Fibroblast of upper back skin (primary cell): ENCODE measurements around the gene CCNY.
"Not testable (repeated sequence)": the region's sequence is repeated elsewhere in the genome, so short reads cannot be mapped to it uniquely, and the experiment has no call there.

Experiments used
- DNase-seq: peaks from one replicate; pipeline ENCODE4 v3.0.0-alpha.2; 2013

CCNY gene

DNA sequence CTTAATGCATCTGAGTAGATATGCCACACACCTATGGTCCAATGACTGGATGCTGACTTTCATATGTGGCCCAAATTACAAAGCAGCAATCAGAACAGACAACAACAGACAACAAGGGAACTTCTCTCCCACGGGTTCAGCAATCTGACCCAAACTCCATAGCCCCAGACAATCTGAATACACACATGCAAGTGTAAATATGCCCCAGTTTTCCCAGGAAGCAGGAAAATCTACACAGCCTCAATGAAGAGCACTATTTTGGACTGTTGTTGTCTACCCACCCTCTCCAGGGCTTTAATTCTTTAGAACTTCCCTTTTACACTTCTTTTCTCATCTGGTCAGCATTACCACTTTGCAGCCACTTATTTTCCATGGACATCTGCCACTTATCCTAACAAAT is 2.0 kb upstream of the CCNY start:
- DNase-seq = no peak

DNA sequence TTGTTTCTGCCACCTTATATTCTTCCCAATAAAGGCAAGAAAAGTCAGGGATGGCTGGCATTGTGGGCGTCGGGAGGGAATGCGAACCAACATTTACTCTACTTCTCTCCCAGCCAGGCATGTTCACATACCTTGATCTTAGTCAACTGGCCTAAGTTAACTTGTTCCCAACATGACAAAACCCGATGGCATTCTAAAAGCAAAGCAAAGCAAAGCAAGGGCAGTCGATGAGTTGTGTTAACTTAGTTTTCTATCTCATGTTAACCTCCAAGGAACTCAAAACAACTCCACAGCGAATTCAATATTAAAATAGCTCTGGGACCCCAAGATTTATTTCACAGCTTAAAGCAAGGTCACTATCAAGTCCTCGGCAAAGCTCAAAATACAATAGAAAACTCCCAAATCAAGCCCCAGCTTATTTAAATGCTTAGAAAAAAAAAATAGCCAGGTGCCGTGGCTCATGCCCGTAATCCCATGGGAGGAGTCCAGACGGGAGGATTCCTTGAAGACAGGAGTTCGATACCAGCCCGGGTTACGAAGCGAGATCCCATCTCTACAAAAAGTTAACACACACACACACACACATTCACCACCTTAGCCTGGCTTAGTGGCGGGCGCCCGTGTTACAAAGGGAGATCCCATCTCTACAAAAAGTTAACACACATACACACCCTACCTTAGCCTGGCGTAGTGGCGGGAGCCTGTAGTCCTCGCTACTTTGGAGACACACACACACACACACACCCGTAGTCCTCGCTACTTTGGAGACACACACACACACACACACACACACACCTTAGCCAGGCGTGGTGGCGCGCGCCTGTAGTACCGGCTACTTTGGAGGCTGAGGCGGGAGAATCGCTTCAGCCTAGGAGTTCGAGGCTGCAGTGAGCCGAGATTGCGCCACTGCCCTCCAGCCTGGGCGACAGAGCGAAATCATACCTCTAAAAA is 901 bp upstream of the CCNY start:
- no peak for DNase-seq

GRCh38 chr10:35336921-35337823 is 863 bp downstream of the CCNY start:
- DNase-seq = no peak

- DNase-seq = no peak
Measured at GRCh38 chr10:35339942-35340341, 3.6 kb downstream of the CCNY start.

- DNase-seq = peak; percentile 57
Measured at GRCh38 chr10:35340975-35341374, 4.7 kb downstream of the CCNY start.

DNA sequence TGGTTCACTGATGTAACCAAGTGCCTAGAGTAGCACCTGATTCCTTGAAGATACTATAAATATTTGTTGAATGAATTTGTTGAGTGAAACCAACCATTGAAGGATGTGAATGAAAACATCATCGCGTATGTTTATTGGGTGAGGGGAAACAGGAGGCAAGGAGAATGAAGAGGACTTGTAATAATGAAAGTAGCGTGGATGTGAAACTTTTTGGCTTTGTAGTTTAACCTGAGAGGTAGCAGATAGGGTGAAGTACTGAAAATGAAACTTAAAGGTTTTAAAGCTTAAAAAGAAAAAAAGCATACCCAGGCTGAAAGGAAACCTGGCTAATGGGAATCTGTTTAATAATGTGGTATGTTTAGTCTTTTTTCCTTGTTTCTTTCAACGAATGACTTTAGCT is 5.2 kb downstream of the CCNY start:
- DNase-seq = no peak

DNA sequence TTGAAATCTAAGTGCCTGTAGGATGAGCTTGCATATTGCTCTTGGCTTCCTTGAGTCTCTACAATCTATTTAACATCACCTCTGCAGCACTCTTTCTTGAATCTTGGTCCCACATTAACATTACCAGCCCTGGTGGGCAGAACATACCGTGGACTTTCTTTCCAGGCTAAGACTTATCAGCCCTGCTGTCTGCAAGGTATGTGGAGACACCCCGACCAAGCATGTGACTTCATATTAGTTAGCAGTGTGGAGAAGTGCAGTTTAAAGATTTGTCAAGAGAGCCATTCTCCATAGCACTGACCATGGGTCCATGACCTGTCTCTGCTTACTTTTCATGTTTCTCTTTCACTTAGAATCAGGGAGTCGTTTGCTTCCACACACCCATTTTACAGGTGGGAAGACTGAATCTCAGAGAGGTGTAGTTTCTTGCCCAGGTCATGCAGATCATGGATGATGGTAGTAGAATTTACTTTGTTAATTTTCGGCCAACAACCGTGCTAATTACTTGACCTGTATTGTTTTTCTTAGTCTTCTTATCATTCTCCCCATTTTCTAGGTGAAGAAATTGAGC is 6.0 kb downstream of the CCNY start:
- no peak for DNase-seq

DNA sequence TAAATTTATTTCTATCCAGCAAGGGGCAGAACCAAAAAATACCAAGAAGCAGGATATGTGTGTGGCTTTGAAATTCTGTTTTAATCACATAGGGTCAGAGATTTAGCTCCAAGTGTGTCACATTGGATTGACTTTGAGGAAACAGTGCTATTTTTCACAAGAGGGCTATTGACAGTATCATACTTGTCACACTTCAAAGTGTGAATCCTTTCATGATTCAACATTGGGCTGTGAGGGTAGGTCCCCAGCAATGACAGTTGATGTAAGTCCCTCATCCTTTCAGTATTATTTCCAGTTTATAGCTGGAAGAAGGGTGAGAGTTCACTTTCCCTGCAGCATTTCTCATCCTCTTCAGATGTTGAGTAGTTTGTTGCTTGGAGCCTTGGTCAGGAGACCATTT is 7.4 kb downstream of the CCNY start:
- DNase-seq = no peak

DNA sequence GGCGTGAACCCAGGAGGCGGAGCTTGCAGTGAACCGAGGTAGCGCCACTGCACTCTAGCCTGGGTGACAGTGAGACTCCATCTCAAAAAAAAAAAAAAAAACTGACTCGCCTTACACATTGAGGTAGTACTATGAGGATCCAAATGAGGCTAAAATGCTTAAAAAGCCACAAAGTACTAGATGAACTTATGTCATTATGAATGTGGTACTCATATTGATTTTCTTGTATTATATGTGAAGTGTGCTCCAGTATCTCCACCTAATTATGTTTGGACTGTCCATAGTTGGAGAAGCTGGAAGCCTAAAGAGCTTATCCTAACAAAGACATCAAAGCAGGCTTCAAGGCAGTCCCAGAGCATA is 9.1 kb downstream of the CCNY start:
- DNase-seq = no peak

DNA sequence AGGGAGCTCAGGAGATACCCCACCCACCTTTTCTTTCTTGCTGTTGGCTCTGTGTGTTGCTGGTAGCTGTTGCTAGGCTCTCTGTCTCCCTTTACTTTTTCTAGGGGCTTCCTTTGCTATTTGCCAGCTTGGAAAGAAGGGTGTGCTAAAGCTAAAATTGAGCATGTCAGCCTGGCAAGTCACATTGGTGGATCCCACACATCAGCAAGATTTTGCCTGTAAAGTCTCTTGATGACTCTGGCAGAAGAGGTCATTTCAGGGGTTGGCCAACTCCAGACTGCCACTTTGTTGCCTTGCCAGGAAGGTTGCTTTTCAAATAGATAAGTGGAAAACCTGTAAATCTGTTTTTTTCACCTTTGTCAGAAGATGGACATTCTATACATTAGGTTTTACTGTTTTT is 9.9 kb downstream of the CCNY start:
- no peak for DNase-seq

GRCh38 chr10:35347121-35347562 is 10.8 kb downstream of the CCNY start:
- no peak for DNase-seq

- DNase-seq = no peak
Measured at GRCh38 chr10:35347899-35348608, 11.7 kb downstream of the CCNY start.

DNA sequence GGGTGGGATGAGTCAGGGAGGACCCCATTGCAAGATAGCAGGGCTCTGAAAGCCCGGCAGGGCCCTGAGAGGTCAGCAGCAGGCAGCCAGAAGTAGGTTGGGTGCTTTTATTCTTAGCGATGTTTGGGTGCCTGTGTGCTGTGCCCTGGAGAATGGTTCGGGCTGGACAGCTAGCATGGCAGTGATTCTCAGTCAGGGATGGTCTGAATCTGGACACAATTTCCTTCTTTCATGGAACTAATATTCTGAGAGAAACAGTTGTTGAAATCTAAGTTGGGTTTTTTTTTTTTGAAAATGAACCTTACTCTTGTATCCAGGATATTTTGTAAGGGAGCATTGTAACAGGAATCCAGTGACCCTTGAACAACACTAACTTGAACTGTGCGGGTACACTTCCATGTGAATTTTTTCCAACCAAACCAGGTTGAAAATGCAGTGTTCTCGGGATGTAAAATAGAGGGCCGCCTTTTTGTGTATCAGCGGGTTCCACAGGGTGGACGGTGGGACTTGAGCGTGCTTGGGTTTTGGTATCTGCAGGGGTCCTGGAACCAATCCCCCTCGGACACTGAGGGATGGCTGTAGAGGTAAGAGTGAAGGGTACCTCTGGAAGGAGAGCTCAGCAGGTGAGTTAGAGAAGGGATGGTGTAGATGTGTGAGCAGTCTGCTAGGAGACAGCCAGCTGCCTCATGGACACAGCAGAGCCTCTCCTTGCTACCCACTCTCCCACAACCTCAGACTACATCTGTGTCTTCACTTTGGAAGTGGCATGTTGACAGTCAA is 12.5 kb downstream of the CCNY start:
- DNase-seq = no peak

DNA sequence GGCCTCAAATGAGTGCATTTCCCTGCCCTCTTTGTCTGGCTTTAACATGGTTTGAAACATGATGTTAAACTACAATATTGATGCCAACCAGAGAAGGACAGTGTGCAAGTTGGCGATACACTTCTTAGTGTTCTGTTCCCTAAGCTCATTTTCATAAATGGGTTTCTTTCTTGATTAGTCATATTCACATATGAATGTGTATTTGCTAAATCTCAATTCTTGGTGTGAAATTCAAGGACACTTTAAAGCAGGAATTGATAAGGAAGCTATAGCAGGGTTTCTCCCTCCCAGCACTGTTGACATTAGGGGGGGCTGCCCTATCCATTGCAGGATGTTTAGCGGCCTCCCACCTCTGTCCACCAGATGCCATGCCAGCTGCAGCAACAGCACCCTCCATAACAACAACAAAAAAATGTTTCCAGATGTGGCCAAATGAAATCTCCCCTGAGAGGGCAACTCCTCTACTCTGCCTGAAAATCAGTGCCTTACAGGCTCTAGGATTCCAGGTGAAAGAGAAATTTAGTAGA is 13.1 kb downstream of the CCNY start:
- DNase-seq = no peak

DNA sequence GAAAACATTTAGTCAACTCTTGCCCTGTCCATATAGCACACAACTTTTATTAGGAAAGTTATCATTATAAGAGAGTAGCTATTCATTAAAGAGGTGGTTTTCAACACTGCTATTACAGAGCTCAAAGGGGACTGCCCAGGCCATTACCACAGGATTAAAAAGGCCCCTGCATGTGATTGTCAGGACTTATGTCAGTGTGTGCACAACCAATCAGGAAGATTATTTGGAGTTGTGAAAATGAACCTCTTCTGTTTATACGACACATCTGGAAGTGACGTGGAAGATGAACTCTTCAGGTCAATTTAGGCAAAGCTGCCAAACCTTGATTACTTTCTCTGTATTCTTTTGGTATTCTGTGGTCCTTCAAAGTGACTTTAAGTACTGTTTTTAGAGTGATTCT is 14.7 kb downstream of the CCNY start:
- DNase-seq = no peak

- no peak for DNase-seq
Measured at GRCh38 chr10:35352097-35352496, 15.8 kb downstream of the CCNY start.

DNA sequence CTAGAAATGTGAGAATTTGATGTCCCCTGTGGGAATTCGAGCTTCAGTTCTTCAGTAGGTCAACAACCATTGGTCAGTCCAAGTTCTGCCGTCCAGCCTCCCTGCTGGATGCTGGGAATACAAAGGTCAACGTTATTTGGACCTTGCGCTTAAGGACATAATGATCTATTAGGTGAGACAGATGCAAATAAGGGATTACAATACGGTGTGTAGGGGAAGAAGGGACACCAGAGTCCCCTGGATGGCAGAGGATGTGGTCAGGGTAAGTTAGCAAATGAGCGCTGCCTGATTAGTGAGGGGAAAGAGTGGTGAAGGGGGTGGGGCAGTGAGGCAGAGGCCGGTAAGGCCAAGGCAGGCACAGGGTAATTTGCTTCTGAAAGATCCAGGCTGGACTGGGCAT is 16.2 kb downstream of the CCNY start:
- no peak for DNase-seq

- DNase-seq = no peak
Measured at GRCh38 chr10:35353395-35353794, 17.1 kb downstream of the CCNY start.

DNA sequence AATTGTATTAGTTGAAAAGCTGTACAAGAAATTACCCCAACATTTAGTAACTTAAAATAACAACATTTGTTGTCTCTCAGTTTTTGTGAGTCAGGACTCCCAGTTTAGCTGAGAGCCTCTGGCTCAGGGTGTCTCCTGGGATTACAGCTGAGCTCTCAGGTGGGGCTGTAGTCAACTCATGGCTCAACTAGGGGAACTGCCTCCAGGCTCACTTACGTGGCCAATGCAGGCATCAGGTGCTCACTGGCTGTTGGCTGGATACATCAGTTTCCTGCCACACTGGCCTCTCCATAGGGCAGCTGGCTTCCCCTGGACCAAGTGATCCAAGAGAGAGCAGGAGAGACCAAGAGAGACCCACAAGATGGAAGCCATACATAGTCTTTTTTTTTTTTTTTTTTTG is 17.5 kb downstream of the CCNY start:
- DNase-seq = no peak

DNA sequence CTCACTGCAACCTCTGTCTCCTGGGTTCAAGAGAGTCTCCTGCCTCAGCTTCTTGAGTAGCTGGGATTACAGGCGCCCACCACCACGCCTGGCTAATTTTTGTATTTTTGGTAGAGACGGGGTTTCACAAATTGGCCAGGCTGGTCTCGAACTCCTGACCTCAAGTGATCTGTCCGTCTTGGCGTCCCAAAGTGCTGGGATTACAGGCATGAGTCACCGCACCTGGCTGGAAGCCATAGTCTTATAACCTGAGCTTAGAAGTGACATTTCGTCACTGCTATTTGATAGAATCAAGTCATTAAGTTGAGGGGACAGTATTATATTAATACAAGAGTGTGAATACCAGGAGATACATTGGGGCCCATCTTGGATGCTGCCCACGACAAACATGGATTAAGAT is 17.9 kb downstream of the CCNY start:
- DNase-seq = not testable (repeated sequence)

- no peak for DNase-seq
Measured at GRCh38 chr10:35355971-35356724, 19.8 kb downstream of the CCNY start.
